Mammary epithelial cell (primary cell): ENCODE data around the gene MAP4K4.

Experiments
- CTCF ChIP-seq, 2 donors: IDR thresholded peaks in 1 of 2; conservative IDR thresholded peaks in 1 of 2; 2 replicates each; pipeline ENCODE4 v1.5.1; 2011 to 2012; ENCODE audit warnings: inconsistent platforms in 2 of 2, low read length in 2 of 2, mild to moderate bottlenecking in 2 of 2, control low read depth in 1 of 2, low read depth in 1 of 2; ENCODE audit not compliant: insufficient read depth in 1 of 2; ENCODE audit errors: extremely low read depth in 1 of 2
- EZH2 ChIP-seq: IDR thresholded peaks from 2 replicates; pipeline ENCODE4 v1.6.1; 2012; ENCODE audit warnings: low read length, inconsistent platforms, borderline replicate concordance

DNA sequence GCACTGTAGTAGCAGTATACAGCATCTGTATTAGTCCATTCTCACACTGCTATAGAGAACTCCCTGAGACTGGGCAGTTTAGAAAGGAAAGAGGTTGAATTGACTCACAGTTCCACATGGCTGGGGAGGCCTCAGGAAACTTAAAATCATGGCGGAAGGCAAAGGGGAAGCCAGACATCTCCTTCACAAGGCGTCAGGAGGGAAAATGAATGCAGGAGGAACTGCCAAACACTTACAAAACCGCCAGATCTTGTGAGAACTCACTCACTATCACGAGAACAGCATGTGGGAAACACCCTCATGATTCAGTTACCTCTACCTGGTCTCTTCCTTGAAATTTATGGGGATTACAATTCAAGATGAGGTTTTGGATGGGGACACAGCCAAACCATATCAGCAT, 25.4 kb downstream of the MAP4K4 start:
- TF ChIP-seq CTCF (conservative IDR thresholded peaks at IDR 0.05 in 1 of 2, IDR thresholded peaks at IDR 0.05 in 1 of 2; ENCODE audit: extremely low read depth in 1 of 2, insufficient read depth in 1 of 2, low read depth in 1 of 2, low read length in 2 of 2) (no peak), EZH2 (no peak)
